ENCODE measurements around the gene FMN1. TPM values are rescaled to one million over a fixed set of nuclear protein-coding genes. Genes with fewer than 3 reads are reported as not detected.

Gene FMN1
- total and polyA plus RNA-seq, 2 experiments from 2014 or later: 0.93 to 2.2 TPM

DNA sequence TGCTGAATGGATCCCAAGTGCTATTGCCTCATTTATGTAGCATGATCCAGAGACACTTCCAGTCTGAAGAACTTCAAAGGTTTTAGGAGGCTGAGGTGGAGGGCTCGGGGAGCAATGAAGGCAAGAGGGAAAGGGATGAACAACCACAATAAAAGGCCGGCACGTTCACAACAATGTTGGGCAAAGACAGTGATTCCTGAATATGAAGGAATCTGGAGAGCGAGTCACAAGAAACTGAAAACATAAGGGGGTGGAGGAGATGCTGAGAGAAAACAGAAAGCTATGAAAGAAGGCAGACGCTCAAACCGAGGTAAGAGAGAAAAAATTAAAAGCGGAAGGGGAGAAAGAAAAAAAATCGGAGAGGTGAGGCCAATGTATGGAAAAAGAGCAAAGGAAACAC, 356.6 kb downstream of the FMN1 start:
- Histone ChIP-seq H4K20me1 (ENCODE audit: insufficient read depth) (no peaks in the 10 kb centered on the region), H3K27me3 (replicated peaks; ENCODE audit: insufficient read depth) (no peaks in the 10 kb centered on the region), H3K36me3 (ENCODE audit: low read depth) (no peaks in the 10 kb centered on the region), H3K27ac (peak overlapping the region; percentile 97), H3K9ac (peak overlapping the region; percentile 62), H3K79me2 (ENCODE audit: insufficient read depth) (peaks cover 17% of the 10 kb centered on the region), H2AFZ (0 out of 2 replicates have a peak overlapping the region, but pooled peaks have one; percentile 21), H3K9me3 (ENCODE audit: low read depth) (no peaks in the 10 kb centered on the region), H3K9me2 (ENCODE audit: insufficient read depth) (no peaks in the 10 kb centered on the region), H3K4me2 (ENCODE audit: unreplicated experiment) (peak overlapping the region; percentile 30), H3K4me3 (peak overlapping the region; percentile 11; the same call in 1 of the 2 replicates), H3K4me1 (ENCODE audit: insufficient read depth) (peaks cover 62% of the 10 kb centered on the region), H3F3A (ENCODE audit: insufficient read depth) (peaks cover 56% of the 10 kb centered on the region)
- peak; percentile 56 for DNase-seq
- WGBS, 2 experiments (ENCODE audit: low coverage in 1 of 2, low lambda C conversion rate in 2 of 2, missing lambda C conversion rate in 2 of 2): 58 to 59% methylated on average over 8 of the region's 8 CpGs
- in situ Hi-C loops (cut with MboI): loop anchor here (25.0 kb wide), 1 partner anchor 176 kb away; no protein-coding TSS in a partner anchor
- no peak for TF ChIP-seq EZH2phosphoT487 (IDR thresholded peaks at IDR 0.05; ENCODE audit: insufficient read depth, low read depth)
- no peak for TF ChIP-seq EZH2 (IDR thresholded peaks at IDR 0.05; ENCODE audit: insufficient read depth, poor library complexity, severe bottlenecking)

DNA sequence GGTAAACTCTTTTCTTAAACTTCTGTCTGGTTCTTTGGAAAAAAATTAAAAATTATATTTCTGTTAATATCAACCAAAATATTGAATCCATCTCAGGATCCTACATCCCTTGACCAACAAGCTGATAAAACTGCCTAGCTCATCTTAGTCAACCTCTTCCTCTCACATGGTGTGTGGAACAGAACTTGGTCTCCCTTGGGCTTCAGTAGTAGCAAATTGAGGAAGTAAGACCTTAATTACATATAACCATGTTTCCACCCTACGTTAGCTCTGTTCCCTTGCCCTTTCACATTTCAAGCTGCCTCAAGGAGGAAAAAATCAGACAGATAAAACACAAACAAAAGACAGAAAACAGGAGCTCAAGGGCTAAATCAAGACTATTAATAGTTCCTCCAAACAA, 360.4 kb downstream of the FMN1 start:
- H3K4me3 ChIP-seq: no peak overlapping the region
- no peaks in the 10 kb centered on the region for H3K27me3 ChIP-seq (replicated peaks; ENCODE audit: insufficient read depth)
- H3K9ac ChIP-seq: no peak overlapping the region
- H3K36me3 ChIP-seq (ENCODE audit: low read depth): no peaks in the 10 kb centered on the region
- H3K27ac ChIP-seq: no peak overlapping the region
- no peaks in the 10 kb centered on the region for H3K9me2 ChIP-seq (ENCODE audit: insufficient read depth)
- TF ChIP-seq EZH2phosphoT487 (IDR thresholded peaks at IDR 0.05; ENCODE audit: insufficient read depth, low read depth): no peak
- TF ChIP-seq EZH2 (IDR thresholded peaks at IDR 0.05; ENCODE audit: insufficient read depth, poor library complexity, severe bottlenecking): no peak
- peaks cover 6% of the 10 kb centered on the region for H3K79me2 ChIP-seq (ENCODE audit: insufficient read depth)
- no peaks in the 10 kb centered on the region for H3K9me3 ChIP-seq (ENCODE audit: low read depth)
- no peak overlapping the region for H2AFZ ChIP-seq
- H3F3A ChIP-seq (ENCODE audit: insufficient read depth): peaks cover 47% of the 10 kb centered on the region
- WGBS, 2 experiments (ENCODE audit: low coverage in 1 of 2, low lambda C conversion rate in 2 of 2, missing lambda C conversion rate in 2 of 2): 100% methylated on average over 1 of the region's 1 CpG
- no peaks in the 10 kb centered on the region for H4K20me1 ChIP-seq (ENCODE audit: insufficient read depth)
- H3K4me1 ChIP-seq (ENCODE audit: insufficient read depth): peaks cover 56% of the 10 kb centered on the region
- no peak for DNase-seq
- no peak overlapping the region for H3K4me2 ChIP-seq (ENCODE audit: unreplicated experiment)
- in situ Hi-C loops (cut with MboI): loop anchor here (25.0 kb wide), 1 partner anchor 172 kb away; no protein-coding TSS in a partner anchor

DNA sequence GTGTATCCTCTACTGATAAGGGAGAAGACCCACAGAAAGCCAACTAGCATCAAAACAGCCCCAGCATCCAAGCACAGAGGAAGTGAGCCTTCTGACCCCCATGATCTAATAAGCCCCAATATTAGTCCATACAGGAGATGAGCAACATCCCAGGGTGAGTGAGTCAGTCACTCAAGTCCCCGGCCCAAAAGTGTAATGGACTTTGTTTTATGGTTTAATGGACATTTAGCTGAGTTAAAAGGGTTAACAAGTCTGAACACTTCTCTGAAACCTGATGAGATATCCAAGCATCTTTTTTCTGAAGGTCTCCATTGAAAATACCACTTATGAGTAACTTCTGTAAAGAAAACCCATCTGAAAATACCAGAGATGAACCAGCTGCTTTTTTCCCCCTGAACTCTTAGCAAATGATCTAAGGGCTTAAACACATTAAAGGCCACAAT, 361.1 kb downstream of the FMN1 start:
- Histone ChIP-seq H3F3A (ENCODE audit: insufficient read depth) (peaks cover 48% of the 10 kb centered on the region), H3K4me2 (ENCODE audit: unreplicated experiment) (no peak overlapping the region), H3K27ac (peak overlapping the region; percentile 25), H3K79me2 (ENCODE audit: insufficient read depth) (0 out of 2 replicates have a peak, but pooled peaks cover 4% of the 10 kb centered on the region), H3K9me3 (ENCODE audit: low read depth) (no peaks in the 10 kb centered on the region), H3K36me3 (ENCODE audit: low read depth) (no peaks in the 10 kb centered on the region), H4K20me1 (ENCODE audit: insufficient read depth) (no peaks in the 10 kb centered on the region), H3K4me3 (no peak overlapping the region), H3K4me1 (ENCODE audit: insufficient read depth) (peaks cover 56% of the 10 kb centered on the region), H3K9ac (no peak overlapping the region), H3K9me2 (ENCODE audit: insufficient read depth) (no peaks in the 10 kb centered on the region), H2AFZ (no peak overlapping the region), H3K27me3 (replicated peaks; ENCODE audit: insufficient read depth) (no peaks in the 10 kb centered on the region)
- DNase-seq: peak; percentile 61
- in situ Hi-C loops (cut with MboI): loop anchor here (25.0 kb wide), 1 partner anchor 171 kb away; no protein-coding TSS in a partner anchor
- 5 to 10% methylated on average over 1 of the region's 1 CpG for WGBS, 2 experiments (ENCODE audit: low coverage in 1 of 2, low lambda C conversion rate in 2 of 2, missing lambda C conversion rate in 2 of 2)
- TF ChIP-seq EZH2phosphoT487 (IDR thresholded peaks at IDR 0.05; ENCODE audit: insufficient read depth, low read depth) (no peak), EZH2 (IDR thresholded peaks at IDR 0.05; ENCODE audit: insufficient read depth, poor library complexity, severe bottlenecking) (no peak)

DNA sequence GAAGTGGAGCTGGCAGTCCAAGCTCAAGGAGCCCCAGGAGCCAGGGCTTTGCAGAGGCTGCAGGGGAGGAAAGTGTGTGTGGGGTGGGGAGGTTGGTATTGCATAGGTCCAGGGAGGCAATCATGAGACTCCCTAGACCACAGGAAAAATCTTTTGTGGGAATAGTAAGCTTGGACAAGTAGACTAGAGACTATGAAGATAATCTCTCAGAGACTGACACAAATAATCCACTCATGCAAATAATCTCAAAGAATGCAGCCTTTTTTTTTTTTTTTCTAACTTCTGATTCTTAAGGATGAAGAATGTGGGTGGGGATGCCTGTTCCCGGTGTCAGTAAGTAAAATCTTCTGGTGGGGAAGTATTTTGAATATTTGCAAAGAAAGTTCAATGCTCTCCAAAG, 363.0 kb downstream of the FMN1 start:
- Histone ChIP-seq H3K4me2 (ENCODE audit: unreplicated experiment) (no peak overlapping the region), H3K4me3 (no peak overlapping the region), H3K79me2 (ENCODE audit: insufficient read depth) (0 out of 2 replicates have a peak, but pooled peaks cover 4% of the 10 kb centered on the region), H3K9me2 (ENCODE audit: insufficient read depth) (no peaks in the 10 kb centered on the region), H3K27ac (peak overlapping the region; percentile 84), H3K4me1 (ENCODE audit: insufficient read depth) (peaks cover 56% of the 10 kb centered on the region), H3K27me3 (replicated peaks; ENCODE audit: insufficient read depth) (no peaks in the 10 kb centered on the region), H3K9ac (no peak overlapping the region), H2AFZ (no peak overlapping the region), H3K9me3 (ENCODE audit: low read depth) (no peaks in the 10 kb centered on the region), H4K20me1 (ENCODE audit: insufficient read depth) (no peaks in the 10 kb centered on the region), H3F3A (ENCODE audit: insufficient read depth) (peaks cover 53% of the 10 kb centered on the region), H3K36me3 (ENCODE audit: low read depth) (no peaks in the 10 kb centered on the region)
- in situ Hi-C loops (cut with MboI): loop anchor here (25.0 kb wide), 1 partner anchor 169 kb away; no protein-coding TSS in a partner anchor
- TF ChIP-seq EZH2phosphoT487 (IDR thresholded peaks at IDR 0.05; ENCODE audit: insufficient read depth, low read depth) (no peak), EZH2 (IDR thresholded peaks at IDR 0.05; ENCODE audit: insufficient read depth, poor library complexity, severe bottlenecking) (no peak)
- WGBS, 2 experiments (ENCODE audit: low coverage in 1 of 2, low lambda C conversion rate in 2 of 2, missing lambda C conversion rate in 2 of 2): 31 to 39% methylated on average over 1 of the region's 1 CpG
- DNase-seq: peak; percentile 22
